Measurements from ENCODE around the gene ATP13A1.

Gene ATP13A1

DNA sequence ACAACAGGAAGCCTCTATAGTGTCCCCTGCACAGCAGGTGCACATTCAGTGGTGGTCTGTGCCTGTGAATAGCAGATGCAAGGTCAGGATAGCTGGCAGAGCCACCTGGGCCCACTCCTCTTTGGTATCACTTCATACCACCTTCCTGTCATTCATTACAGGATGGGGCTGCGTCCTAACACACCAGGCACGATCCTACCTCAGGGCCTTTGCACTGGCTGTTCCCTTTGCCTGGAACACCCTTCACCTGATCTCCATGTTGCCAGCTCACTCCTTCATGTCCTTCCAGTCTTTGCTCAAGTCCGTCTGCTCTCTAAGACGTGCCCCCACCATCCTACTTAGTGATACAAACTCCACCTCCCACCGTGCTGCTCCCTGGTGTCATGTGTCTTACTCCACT lies 30.8 kb downstream of the ATP13A1 start:
- DNase-seq (ENCODE audit: low spot score), result no peak
- TF ChIP-seq, protein P1, sequence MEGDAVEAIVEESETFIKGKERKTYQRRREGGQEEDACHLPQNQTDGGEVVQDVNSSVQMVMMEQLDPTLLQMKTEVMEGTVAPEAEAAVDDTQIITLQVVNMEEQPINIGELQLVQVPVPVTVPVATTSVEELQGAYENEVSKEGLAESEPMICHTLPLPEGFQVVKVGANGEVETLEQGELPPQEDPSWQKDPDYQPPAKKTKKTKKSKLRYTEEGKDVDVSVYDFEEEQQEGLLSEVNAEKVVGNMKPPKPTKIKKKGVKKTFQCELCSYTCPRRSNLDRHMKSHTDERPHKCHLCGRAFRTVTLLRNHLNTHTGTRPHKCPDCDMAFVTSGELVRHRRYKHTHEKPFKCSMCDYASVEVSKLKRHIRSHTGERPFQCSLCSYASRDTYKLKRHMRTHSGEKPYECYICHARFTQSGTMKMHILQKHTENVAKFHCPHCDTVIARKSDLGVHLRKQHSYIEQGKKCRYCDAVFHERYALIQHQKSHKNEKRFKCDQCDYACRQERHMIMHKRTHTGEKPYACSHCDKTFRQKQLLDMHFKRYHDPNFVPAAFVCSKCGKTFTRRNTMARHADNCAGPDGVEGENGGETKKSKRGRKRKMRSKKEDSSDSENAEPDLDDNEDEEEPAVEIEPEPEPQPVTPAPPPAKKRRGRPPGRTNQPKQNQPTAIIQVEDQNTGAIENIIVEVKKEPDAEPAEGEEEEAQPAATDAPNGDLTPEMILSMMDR (IDR thresholded peaks at IDR 0.05; ENCODE audit: extremely low read depth, missing control alignments), result no peak

DNA sequence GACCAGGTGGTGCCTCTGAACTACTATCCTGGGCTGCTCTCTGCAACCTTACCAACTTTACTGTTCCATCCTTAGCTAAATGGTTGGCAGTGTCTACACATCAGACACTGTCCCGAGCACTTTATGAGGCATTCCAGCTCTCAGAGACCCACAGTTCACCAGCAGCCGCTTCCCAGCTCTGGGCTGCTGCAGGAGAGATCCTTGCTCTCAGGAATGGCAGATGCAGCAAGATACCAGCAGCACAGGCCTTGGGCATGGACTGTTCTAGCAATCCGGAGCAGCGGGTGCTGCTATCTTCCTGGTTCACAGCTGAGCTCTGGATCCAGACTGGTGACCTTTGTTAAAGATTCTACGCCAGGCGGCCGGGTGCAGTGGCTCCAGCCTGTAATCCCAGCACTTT lies 32.1 kb downstream of the ATP13A1 start:
- TF ChIP-seq, protein P1 (IDR thresholded peaks at IDR 0.05; ENCODE audit: extremely low read depth, missing control alignments), result no peak
- DNase-seq (ENCODE audit: low spot score), result no peak

DNA sequence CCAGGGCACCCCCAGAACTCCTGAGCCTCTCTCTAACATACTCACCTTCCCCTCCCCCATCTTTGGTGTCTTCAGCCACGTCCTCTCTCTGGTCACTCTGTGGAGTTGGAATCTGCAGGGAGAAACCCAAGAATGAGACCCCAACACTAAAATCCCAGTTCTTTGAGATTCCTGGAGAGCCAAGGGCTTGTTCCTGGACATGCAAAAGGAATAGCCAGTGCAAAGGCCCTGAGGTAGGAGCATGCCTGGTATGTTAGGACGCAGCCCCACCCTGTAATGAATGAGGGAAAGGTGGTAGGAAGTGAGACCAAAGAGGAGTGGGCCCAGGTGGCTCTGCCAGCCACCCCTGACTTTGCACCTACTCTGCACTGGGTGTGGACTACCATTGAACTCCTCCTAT lies 33.0 kb downstream of the ATP13A1 start:
- TF ChIP-seq, protein P1 (IDR thresholded peaks at IDR 0.05; ENCODE audit: extremely low read depth, missing control alignments), result no peak
- no peak for DNase-seq (ENCODE audit: low spot score)

DNA sequence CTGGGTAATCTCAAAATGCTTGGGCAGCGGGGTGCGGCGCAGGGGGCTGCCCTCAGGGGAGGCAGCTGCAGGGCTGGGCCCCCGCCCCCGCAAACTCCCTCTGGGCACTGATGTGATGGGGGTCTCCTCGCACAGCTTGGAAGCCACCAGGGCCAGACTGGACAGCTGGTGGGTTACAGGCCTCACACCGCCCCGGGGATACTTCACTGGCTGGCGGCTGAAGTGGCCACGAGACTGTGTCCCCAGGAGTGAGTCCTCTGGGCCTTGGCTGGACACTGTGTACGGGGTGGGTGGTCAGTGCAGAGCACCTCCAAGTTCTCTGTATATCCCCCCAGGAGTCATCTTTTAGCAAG lies 33.4 kb downstream of the ATP13A1 start:
- TF ChIP-seq, protein P1 (IDR thresholded peaks at IDR 0.05; ENCODE audit: extremely low read depth, missing control alignments), result no peak
- no peak for DNase-seq (ENCODE audit: low spot score)

DNA sequence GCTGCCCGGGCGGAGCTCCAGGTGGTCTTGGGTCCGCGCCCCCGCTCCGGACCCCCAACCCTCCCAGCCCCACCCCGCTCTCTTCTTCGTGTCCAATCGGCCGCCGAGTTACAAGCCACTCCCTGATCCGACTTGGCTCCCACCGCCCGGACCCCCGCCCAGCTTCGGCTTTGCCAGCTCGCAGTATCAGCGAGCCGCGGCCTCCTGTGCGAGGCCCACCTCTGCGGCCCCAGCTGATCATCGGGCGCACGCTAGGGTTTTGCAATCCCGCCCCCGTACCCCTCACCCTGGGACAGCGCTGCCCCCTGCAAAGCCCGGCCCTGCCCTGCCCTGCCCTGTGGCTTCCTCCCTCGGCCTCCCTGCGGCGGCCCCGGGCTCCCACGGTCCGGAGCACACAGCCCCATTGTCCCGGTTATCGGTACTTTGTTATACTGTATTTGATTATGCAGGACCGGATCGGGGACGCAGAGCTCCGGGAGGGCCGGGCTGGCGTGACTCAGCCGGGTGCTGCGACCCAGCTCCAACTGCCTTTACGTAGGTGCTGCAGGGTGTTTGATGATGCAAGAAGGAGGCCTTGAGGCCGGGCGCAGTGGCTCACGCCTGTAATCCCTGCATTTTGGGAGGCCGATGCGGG lies 34.9 kb downstream of the ATP13A1 start:
- peak; percentile 70 for DNase-seq (ENCODE audit: low spot score)
- TF ChIP-seq, protein P1 (IDR thresholded peaks at IDR 0.05; ENCODE audit: extremely low read depth, missing control alignments), result no peak

- TF ChIP-seq, protein P1 (IDR thresholded peaks at IDR 0.05; ENCODE audit: extremely low read depth, missing control alignments), result no peak
- DNase-seq (ENCODE audit: low spot score), result peak; percentile 99
Observed at GRCh38 chr19:19627621-19628500, 35.6 kb downstream of the ATP13A1 start, which contains the start of gene LPAR2. LPAR2 (minus strand) TSS chr19:19628220; CDS start chr19:19627275, 945 bp downstream.
